Uterus (tissue), 4 donors: ENCODE data around the gene POLR3K. TPM values are rescaled to one million over a fixed set of nuclear protein-coding genes. Genes with fewer than 3 reads are reported as not detected.

Experiments
- DNase-seq, 2 donors: peaks; one replicate each; pipeline ENCODE4 v3.0.0-alpha.2; 2019 to 2020
- H3K27ac ChIP-seq, 2 donors: fragments of 200-600 bp; sonication (generic); 1 replicate in 1 of 2; 2 replicates in 1 of 2; pipeline ENCODE4 v1.5.1; 2016 to 2018
- H3K27me3 ChIP-seq, 2 donors: fragments of 200-600 bp; sonication (generic); one replicate each; pipeline ENCODE4 v1.5.1; 2018 to 2019; ENCODE audit warnings: control low read depth in 1 of 2
- H3K36me3 ChIP-seq, 2 donors: fragments of 200-600 bp; sonication (generic); one replicate each; pipeline ENCODE4 v1.5.1; 2019; ENCODE audit warnings: control low read depth in 1 of 2
- H3K4me1 ChIP-seq, 2 donors: fragments of 200-600 bp; sonication (generic); one replicate each; pipeline ENCODE4 v1.5.1; 2018 to 2019; ENCODE audit warnings: control low read depth in 1 of 2
- H3K4me3 ChIP-seq, 2 donors: fragments of 200-600 bp; sonication (generic); 1 replicate in 1 of 2; 2 replicates in 1 of 2; pipeline ENCODE4 v1.5.1; 2018 to 2019; ENCODE audit warnings: mild to moderate bottlenecking in 1 of 2
- H3K9me3 ChIP-seq, 2 donors: fragments of 200-600 bp; sonication (generic); one replicate each; pipeline ENCODE4 v1.5.1; 2019; ENCODE audit warnings: control low read depth in 1 of 2
- POLR2A ChIP-seq, 2 donors: fragments of 450-650 bp; IDR thresholded peaks; one replicate each; pipeline ENCODE4 v1.6.1; 2016; ENCODE audit warnings: antibody characterized with exemption in 2 of 2, mild to moderate bottlenecking in 1 of 2, moderate library complexity in 1 of 2
- intact Hi-C: fragments of 100-400 bp; cut with DNase I; formaldehyde crosslinking; loops from one replicate; pipeline ENCODE4 v1.15.1; 2023; ENCODE audit warnings: low total_unique reads
- total RNA-seq, 4 donors: library from RNA; depleted of rRNA in 3 of 4; stranded (reverse); fragments of >200 nt in 3 of 4; gene quantifications; one replicate each; pipeline versions ENCODE4 v1.1.0 to v1.2.4, GENCODE V29; 2014 to 2023
- TF ChIP-seq, protein P1 (sequence below), 4 experiments: fragments of 200-600 bp in 2 of 4; fragments of 450-650 bp in 2 of 4; sonication (generic) in 2 of 4; IDR thresholded peaks; one replicate each; pipeline ENCODE4 v1.5.1; 2016 to 2019; ENCODE audit warnings: antibody characterized with exemption in 4 of 4, mild to moderate bottlenecking in 2 of 4, moderate library complexity in 1 of 4
- donor health status: DM: yes; HTN: yes; CAD: no.

Gene POLR3K
- total RNA-seq, 4 donors from 2014 or later = 0.51 to 12.3 (median 4.0) TPM

DNA sequence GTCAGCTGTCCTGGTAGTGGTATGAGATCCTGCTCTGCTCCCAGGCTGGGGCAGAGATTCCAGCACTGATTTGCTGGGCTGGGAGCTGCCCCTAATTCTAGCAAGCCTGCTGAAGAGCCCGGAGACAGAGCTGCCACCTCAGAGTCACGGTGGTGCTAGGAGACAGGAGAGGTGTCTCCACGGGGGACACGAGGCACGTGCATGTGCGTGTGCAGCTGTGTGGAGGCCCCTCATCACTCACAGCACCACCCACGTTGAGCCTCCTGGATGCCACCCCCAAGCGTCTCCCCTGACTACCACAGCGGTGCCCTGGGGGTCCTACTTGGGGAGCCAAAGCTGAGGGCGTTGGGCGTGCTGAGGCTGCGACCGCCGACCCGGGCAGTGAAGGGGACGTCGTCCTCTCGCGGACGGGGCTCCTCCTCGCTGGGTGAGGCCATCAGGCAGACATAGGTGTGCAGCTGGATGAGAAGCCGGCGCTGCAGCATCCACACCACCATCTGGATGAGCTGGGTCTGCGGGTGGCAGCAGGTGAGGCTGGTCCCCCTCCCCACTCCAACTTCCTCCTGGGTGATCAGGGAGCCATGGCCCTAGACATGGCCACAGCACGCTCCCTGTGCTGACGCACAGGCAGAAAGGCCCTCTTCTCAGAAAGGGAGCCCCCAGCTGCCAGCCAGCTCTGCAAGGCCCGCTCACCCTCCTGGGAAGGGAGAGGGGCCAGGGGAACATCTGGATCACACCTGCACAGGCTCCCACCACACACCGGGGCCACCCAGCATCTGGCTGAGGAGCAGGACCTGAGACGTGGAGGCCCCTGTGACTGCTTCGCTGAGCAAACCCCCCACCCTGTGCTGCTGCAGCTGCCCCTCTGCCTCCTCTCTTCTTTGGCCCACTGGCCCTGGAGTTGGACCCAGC is 36.2 kb upstream of the POLR3K start:
- Histone ChIP-seq H3K36me3 (no peaks in the 10 kb centered on the region), H3K9me3 (no peaks in the 10 kb centered on the region), H3K4me1 (peaks cover 0 to 6% of the 10 kb centered on the region in 2 donors), H3K4me3 (no peak overlapping the region), H3K27me3 (no peaks in the 10 kb centered on the region), H3K27ac (no peak overlapping the region)
- no peak for DNase-seq
- TF ChIP-seq, protein P1, sequence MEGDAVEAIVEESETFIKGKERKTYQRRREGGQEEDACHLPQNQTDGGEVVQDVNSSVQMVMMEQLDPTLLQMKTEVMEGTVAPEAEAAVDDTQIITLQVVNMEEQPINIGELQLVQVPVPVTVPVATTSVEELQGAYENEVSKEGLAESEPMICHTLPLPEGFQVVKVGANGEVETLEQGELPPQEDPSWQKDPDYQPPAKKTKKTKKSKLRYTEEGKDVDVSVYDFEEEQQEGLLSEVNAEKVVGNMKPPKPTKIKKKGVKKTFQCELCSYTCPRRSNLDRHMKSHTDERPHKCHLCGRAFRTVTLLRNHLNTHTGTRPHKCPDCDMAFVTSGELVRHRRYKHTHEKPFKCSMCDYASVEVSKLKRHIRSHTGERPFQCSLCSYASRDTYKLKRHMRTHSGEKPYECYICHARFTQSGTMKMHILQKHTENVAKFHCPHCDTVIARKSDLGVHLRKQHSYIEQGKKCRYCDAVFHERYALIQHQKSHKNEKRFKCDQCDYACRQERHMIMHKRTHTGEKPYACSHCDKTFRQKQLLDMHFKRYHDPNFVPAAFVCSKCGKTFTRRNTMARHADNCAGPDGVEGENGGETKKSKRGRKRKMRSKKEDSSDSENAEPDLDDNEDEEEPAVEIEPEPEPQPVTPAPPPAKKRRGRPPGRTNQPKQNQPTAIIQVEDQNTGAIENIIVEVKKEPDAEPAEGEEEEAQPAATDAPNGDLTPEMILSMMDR (IDR thresholded peaks at IDR 0.05) = no peak
- no peak for TF ChIP-seq POLR2A (IDR thresholded peaks at IDR 0.05)
- intact Hi-C loops = no loop called here

DNA sequence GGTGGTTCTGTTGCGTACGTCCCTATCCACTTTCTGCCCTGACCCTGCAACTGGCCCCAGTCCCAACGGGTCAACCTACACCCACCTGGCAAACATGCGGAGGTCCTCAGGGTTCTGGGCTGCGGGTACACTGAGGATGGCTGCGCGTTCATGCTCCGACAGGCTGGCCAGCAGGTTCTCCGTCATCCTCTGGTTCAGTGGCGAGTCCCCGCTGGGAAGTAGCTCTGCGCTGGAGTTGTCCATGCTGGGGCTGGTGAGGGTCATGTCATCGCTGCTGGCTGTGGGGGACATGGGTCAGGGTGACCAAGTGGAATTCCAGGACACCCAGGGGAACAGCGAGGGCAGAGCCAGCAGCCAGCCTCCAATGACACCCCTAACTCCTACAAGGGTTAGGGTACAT is 35.2 kb upstream of the POLR3K start:
- Histone ChIP-seq H3K27ac (no peak overlapping the region), H3K27me3 (no peaks in the 10 kb centered on the region), H3K4me3 (no peak overlapping the region), H3K9me3 (no peaks in the 10 kb centered on the region), H3K36me3 (no peaks in the 10 kb centered on the region), H3K4me1 (peaks cover 0 to 17% of the 10 kb centered on the region in 2 donors)
- intact Hi-C loops = no loop called here
- DNase-seq = no peak
- TF ChIP-seq, protein P1 (IDR thresholded peaks at IDR 0.05) = no peak
- TF ChIP-seq POLR2A (IDR thresholded peaks at IDR 0.05) = no peak

DNA sequence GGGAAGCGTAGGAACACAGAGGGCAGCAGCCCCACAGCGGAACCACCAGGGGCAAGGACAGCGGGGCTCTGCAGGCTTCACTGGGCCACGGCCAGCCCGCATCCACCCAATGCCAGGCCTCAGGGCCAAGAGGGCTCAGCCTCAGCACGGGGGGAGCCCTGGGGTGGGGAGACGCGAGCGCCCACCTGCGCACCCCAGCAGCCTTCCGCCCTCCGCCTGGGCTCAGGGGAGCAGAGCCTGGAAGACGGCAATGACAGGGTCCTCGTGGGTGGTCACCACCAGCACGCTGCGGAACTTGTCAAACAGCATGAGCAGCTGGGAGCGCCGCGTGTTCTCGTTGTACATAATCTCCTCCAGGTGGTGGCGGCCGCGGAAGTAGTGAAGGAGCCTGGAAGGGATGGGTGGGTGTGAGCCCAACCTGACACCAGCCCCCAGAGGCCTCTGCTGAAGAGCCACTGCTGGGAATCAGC is 33.1 kb upstream of the POLR3K start:
- no peaks in the 10 kb centered on the region for H3K27me3 ChIP-seq
- no peak overlapping the region for H3K27ac ChIP-seq
- no peaks in the 10 kb centered on the region for H3K9me3 ChIP-seq
- no peak overlapping the region for H3K4me3 ChIP-seq
- TF ChIP-seq, protein P1 (IDR thresholded peaks at IDR 0.05) = no peak
- no peak for TF ChIP-seq POLR2A (IDR thresholded peaks at IDR 0.05)
- H3K4me1 ChIP-seq = peaks cover 0 to 17% of the 10 kb centered on the region in 2 donors
- no peaks in the 10 kb centered on the region for H3K36me3 ChIP-seq
- DNase-seq = no peak
- intact Hi-C loops = no loop called here

DNA sequence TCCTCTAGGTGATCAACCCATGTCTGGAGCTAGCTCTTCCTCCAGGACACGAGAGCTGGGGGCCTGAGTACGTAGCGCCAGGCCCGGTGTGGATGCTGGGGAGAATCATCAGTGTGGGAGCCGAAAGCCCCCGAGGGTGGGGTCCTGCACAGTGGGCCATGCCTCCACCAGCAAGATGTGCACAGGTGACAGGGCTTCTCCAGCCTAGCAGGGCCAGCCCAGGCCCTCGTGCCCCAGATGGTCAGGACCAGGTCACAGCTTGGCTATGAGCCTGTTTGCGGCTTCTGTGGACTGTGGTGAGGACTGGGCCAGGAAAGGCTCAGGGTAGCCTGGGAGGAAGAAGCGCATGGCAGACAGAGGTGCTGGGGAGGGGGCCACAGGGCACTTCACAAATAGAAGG is 32.5 kb upstream of the POLR3K start:
- Histone ChIP-seq H3K4me1 (peaks cover 0 to 17% of the 10 kb centered on the region in 2 donors), H3K4me3 (no peak overlapping the region), H3K36me3 (no peaks in the 10 kb centered on the region), H3K27me3 (no peaks in the 10 kb centered on the region), H3K27ac (peak overlapping the region in 1 of 2 donors; percentile 59), H3K9me3 (no peaks in the 10 kb centered on the region)
- TF ChIP-seq, protein P1 (IDR thresholded peaks at IDR 0.05) = no peak
- no peak for TF ChIP-seq POLR2A (IDR thresholded peaks at IDR 0.05)
- DNase-seq = no peak
- intact Hi-C loops = no loop called here

DNA sequence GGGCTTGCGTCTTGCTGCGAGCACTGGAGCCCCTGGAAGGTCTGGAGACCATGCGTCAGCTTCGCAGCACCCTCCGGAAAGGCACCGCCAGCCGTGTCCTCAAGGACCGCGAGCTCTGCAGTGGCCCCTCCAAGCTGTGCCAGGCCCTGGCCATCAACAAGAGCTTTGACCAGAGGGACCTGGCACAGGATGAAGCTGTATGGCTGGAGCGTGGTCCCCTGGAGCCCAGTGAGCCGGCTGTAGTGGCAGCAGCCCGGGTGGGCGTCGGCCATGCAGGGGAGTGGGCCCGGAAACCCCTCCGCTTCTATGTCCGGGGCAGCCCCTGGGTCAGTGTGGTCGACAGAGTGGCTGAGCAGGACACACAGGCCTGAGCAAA is 32.0 kb upstream of the POLR3K start:
- Histone ChIP-seq H3K27me3 (no peaks in the 10 kb centered on the region), H3K27ac (peak overlapping the region; percentile 57 to 59), H3K4me3 (no peak overlapping the region), H3K36me3 (no peaks in the 10 kb centered on the region), H3K9me3 (no peaks in the 10 kb centered on the region), H3K4me1 (peaks cover 0 to 17% of the 10 kb centered on the region in 2 donors)
- no peak for DNase-seq
- intact Hi-C loops = no loop called here
- TF ChIP-seq, protein P1 (IDR thresholded peaks at IDR 0.05) = no peak
- TF ChIP-seq POLR2A (IDR thresholded peaks at IDR 0.05) = no peak
